ENCODE data around the gene SPATA32.

- TF ChIP-seq CTCF (IDR thresholded peaks at IDR 0.05) (no peak), POLR2A (IDR thresholded peaks at IDR 0.05) (no peak), POLR2AphosphoS5 (IDR thresholded peaks at IDR 0.05) (no peak)
These were observed 35.3 kb downstream of the SPATA32 start for GRCh38 chr17:45226576-45226975.

Measured in breast epithelium (tissue), 3 donors.